HEK293T (cell line): ENCODE measurements around the gene MOK.

ENCODE experiments used
- ARNT ChIP-seq: fragments of 450-650 bp; IDR thresholded peaks from 2 replicates; pipeline ENCODE4 v1.6.1; 2017; ENCODE audit warnings: mild to moderate bottlenecking
- BHLHE40 ChIP-seq: fragments of 450-650 bp; IDR thresholded peaks from 2 replicates; pipeline ENCODE4 v1.6.1; 2016; ENCODE audit warnings: mild to moderate bottlenecking, moderate library complexity, borderline replicate concordance
- ELF4 ChIP-seq: fragments of 450-650 bp; IDR thresholded peaks from 2 replicates; pipeline ENCODE4 v1.6.1; 2017; ENCODE audit warnings: antibody characterized with exemption
- FOXK2 ChIP-seq: fragments of 450-650 bp; IDR thresholded peaks from 2 replicates; pipeline ENCODE4 v1.6.1; 2016; ENCODE audit warnings: mild to moderate bottlenecking
- FOXM1 ChIP-seq: fragments of 450-650 bp; IDR thresholded peaks from 2 replicates; pipeline ENCODE4 v1.6.1; 2017; ENCODE audit warnings: mild to moderate bottlenecking, borderline replicate concordance
- HDGF ChIP-seq: fragments of 450-650 bp; IDR thresholded peaks from 2 replicates; pipeline ENCODE4 v1.6.1; 2017; ENCODE audit warnings: antibody characterized with exemption, borderline replicate concordance
- L3MBTL2 ChIP-seq: fragments of 450-650 bp; conservative IDR thresholded peaks from 2 replicates; pipeline ENCODE4 v1.6.1; 2016; ENCODE audit warnings: mild to moderate bottlenecking
- SP1 ChIP-seq: fragments of 450-650 bp; IDR thresholded peaks from 2 replicates; pipeline ENCODE4 v1.6.1; 2017
- SUZ12 ChIP-seq: fragments of 450-650 bp; IDR thresholded peaks from 2 replicates; pipeline ENCODE4 v1.6.1; 2016; ENCODE audit warnings: mild to moderate bottlenecking

DNA sequence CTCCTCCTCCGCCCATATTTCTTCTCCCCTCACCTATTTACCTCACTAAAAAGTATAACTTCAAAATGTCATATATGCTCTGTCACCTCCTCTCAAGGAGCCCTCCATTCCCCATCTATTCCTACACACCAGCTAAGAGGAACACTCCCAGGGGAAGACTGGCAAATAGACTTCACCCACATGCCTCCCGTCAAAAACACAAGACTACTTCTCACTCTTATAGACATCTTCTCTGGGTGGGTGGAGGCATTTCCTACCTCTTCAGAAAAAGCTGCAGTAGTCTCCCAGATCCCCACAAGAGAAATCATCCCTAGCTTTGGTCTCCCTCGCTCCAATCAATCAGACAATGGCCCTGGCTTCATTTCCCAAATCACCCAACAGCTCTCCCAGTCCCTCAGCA, 66.2 kb downstream of the MOK start:
- no peak for TF ChIP-seq SUZ12
- no peak for TF ChIP-seq ELF4
- TF ChIP-seq BHLHE40: no peak
- no peak for TF ChIP-seq FOXM1
- no peak for TF ChIP-seq SP1
- TF ChIP-seq FOXK2: no peak
- no peak for TF ChIP-seq ARNT
- TF ChIP-seq L3MBTL2: no peak
- no peak for TF ChIP-seq HDGF
